GM19395 (cell line): ENCODE data around the gene GADD45G.

Experiments used
- ATAC-seq: cut with Tn5 transposase; IDR thresholded peaks from one replicate; pipeline ENCODE4 v1.9.1; 2021; ENCODE audit warnings: mild to moderate bottlenecking, moderate library complexity; ENCODE audit not compliant: unreplicated experiment

GADD45G gene

DNA sequence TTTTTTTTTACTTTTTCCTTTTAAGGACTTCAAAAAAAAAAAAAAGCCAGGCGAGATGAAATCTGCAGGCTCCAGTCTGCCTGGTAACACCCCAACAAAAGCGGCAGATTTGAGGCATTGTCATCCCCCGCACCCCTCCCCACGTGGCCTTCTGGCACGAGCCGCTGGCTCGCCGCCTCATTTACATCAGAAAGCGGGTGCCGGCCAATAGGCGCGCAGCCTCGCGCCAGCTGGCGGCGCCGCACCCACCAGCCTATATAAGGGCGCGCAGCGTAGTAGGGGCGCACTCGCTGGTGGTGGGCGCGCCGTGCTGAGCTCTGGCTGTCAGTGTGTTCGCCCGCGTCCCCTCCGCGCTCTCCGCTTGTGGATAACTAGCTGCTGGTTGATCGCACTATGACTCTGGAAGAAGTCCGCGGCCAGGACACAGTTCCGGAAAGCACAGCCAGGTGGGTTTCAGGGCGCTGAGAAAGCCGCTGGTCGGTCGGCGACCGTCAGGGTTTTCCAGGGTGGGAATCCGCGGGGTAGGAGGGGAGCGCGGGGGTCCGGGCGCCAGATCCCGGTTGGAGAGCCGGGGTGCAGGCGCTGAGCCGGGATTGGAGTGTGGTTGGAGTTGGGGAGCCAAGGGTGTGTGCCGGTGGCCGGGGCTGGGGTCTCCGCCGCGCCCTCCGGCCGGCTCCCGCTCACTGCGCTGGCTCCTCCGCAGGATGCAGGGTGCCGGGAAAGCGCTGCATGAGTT is at the start of gene GADD45G:
Gene GADD45G (plus strand): TSS at position 284 of the 736 bp plus-strand sequence. CDS start 110 bp downstream, at position 394.
- peak; percentile 46 for ATAC-seq

DNA sequence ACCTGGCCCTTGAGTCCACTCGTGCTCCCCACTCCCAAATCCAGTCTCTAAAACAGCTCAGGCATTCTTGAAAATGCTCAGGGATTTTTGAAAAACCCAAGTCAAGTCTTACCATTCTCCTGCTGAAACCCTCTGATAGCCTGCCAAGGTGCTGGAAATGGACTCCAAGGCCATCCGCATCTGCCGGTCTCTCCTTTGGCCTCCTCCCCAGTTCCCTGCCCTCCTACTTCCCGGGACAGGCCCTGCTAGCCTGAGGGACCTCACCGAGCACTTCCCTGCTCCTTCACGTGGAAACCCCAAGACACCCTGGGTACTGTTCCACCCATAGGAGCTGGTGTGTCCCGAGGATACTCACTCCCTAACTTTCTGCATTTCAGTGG is 49.8 kb upstream of the GADD45G start:
- ATAC-seq: no peak

DNA sequence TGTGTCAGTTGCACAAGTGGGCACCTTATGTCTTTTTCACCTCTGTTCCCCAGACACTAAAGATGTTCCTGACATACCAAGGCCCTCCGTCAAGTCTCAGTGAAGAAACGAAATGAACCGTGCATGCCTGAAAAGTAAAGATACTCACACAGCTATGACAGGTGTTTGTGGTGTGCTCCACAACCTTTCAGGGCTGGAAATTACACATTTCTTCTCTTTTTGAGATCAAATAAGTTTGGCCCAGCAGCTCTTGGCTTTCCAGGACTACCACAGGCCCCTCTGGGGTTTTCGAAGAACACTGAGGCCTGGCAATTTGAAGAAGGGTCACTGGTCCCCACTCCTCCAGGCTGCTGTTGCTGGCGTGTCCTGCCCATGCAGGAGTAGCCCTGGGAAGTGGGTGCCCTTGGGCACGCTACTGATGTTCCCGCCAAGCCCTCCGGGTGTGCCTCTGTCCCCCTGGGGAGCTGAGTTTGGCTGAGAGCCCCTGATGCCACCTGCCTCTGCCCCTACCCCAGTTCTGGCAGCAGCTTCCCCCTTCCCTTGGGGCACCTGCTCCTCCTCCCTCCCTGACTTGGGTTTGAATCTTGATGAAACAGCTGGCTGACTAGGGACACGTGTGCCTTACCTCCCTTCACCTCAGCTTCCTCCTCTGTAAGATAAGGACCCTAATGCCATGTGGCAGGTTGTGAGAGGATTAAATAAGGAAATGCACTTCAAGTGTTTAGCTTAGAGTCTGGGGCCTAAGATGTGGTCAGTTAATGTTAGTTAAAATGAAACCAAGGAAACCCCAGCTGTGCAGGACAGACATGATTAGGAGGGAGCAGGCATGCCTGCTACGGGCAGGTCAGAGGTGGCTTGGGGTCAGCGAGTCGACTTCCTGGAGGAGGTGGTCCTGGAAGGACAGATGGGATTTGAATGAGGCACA is 49.1 kb upstream of the GADD45G start:
- ATAC-seq: peak; percentile 80

DNA sequence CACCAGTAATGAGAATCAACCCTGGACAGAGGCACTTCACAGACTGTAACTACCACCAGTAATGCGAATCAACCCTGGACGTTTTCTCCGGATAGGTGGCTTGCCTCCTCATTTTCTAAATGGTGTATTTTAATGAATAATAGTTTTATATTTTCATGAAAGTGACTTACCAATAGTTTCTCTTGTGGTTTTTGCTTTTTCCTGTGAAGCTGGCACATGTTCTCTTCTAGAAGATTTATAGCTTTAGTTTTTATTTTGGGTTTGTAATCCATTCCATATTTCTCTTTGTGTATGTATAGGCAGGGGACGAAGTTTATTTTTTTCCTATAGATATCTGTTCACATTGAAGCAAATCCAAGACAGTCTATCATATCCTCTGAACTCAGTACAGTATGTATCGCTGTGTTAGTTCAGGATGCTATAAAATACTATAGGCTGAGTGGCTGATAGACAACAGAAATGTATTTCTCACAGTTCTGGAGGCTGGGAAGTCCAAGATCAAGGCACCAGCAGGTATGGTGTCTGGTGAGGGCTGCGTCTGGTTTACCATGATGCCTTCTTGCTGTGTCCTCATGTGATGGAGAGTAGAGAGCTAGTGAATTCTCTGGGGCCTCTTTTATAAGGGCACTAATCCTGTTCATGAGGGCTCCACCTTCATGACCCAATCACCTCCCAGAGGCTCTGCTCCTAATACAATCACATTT is 46.5 kb upstream of the GADD45G start:
- no peak for ATAC-seq

DNA sequence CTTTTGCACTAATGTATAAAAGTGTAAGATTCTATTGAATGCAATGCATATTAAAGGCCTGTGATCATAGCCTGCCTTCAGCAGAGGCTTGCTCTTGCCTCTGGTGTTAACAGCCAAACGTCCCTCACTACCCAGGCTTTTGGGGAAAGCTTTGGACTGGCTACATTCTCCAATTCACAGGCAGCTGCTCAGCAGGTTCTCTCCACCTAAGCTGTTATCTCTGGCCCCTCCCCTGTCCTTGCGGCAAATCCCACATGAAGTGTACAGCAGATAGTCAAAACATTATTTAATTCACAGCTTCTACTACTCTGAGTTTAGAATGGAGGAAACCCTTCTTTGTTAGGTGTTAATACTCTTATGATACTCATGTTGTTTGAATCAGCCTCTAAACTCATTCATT is 45.9 kb upstream of the GADD45G start:
- no peak for ATAC-seq

GRCh38 chr9:89562186-89562814 is 42.5 kb upstream of the GADD45G start:
- peak; percentile 72 for ATAC-seq

DNA sequence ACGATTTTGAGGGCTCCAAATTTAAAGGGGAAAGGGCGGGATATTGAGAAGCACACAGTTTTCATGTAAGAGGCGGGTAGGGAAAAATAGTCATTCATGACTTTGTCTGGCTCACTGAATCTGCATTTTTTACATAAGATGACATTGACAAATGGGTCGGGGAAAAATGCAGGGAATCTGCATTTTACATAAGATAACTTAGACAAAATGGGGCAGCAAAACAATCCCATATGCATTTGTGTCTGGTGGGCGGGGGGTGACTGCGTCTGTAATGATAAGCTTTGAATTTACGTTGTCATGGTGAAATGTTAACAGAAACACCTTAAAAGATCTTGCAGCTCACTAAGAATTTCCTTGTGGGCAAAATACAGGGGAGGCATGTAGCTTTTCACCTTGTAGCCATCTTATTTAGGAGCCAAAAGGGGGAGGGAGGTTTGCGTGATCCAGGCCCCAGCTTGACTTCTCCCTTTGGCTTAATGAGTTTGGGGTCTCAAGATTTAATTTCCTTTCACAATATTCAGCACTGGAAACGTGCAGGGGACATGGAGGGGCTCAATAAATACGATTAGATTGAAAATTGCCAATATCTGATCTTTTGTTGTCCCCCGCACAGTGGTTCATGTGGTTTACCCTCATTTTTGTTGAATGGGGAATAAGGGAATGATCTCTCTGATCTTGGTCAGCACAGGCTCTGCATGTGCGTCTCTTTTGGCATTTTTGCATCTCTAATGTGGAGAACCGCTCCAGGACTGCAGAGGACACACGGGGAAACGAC is 41.1 kb upstream of the GADD45G start:
- ATAC-seq: no peak

DNA sequence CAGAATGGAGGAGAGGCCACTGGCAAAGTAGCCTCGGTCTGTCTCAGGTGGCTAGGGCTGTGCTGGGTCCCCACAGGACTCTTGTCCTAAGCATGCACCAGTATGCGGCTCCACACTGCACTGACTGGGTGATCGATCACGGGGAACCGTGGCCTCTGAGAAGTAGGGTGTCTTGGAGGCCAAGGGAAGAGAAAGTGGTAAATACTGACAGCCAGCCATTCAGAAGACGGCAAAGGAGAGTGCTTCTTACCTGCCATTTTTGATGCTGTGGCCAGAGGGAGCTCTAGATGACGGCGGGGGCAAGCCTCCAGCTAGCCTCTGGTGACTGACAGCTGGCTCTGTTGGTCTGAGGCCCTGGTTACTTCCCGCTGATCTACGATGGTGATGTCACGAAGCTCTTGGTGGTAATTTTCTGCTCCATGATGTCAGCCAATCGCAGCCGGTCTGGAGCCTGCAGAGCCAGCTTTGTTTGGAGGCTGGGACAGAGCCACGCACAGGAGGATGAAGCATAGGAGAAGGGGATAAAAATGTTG is 40.4 kb upstream of the GADD45G start:
- no peak for ATAC-seq

GRCh38 chr9:89567649-89568048 is 37.2 kb upstream of the GADD45G start:
- ATAC-seq: no peak

DNA sequence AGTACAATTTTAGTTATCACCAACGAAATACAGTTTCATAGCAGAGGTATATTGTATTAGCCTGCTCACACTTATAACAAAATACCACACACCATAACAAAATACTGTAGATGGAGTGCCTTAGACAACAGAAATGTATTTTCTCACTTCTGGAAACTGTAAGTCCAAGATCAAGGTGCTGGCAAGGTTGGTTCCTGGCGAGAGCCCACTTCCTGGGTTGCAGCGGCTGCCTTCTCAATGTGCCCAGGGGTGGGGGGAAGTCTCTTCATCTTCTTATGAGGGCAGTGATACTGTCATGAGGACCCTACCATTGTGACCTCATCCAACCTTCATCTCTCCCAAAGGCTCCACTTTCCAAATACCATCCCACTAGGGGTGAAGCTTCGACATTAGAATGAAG is 30.5 kb upstream of the GADD45G start:
- no peak for ATAC-seq

- no peak for ATAC-seq
These were observed 28.4 kb upstream of the GADD45G start for GRCh38 chr9:89576404-89576839.

GRCh38 chr9:89577363-89577762 is 27.4 kb upstream of the GADD45G start:
- no peak for ATAC-seq

GRCh38 chr9:89579741-89580385 is 24.9 kb upstream of the GADD45G start:
- no peak for ATAC-seq

- no peak for ATAC-seq
These were observed 18.5 kb upstream of the GADD45G start for GRCh38 chr9:89586311-89586710.

GRCh38 chr9:89588271-89588879 is 16.4 kb upstream of the GADD45G start:
- no peak for ATAC-seq

DNA sequence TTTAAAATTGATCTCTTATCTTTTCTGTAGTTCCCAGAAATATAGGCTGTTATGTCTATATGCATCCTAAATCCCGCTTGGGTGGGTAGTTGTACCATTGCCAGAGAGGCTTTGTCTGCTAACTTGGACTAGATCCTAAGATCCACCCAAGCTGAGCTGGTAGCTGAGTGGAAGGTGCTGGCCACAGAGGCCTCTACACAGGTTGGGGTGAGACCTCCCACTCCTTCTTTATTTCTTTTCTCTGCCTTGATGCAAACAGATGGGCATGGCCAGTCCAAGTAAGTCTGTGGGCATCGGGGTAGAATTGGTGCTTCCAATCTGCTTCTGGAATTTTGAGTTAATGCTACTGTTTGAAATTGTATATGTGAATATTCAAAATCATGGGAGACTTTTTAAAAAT is 14.4 kb upstream of the GADD45G start:
- ATAC-seq: no peak

DNA sequence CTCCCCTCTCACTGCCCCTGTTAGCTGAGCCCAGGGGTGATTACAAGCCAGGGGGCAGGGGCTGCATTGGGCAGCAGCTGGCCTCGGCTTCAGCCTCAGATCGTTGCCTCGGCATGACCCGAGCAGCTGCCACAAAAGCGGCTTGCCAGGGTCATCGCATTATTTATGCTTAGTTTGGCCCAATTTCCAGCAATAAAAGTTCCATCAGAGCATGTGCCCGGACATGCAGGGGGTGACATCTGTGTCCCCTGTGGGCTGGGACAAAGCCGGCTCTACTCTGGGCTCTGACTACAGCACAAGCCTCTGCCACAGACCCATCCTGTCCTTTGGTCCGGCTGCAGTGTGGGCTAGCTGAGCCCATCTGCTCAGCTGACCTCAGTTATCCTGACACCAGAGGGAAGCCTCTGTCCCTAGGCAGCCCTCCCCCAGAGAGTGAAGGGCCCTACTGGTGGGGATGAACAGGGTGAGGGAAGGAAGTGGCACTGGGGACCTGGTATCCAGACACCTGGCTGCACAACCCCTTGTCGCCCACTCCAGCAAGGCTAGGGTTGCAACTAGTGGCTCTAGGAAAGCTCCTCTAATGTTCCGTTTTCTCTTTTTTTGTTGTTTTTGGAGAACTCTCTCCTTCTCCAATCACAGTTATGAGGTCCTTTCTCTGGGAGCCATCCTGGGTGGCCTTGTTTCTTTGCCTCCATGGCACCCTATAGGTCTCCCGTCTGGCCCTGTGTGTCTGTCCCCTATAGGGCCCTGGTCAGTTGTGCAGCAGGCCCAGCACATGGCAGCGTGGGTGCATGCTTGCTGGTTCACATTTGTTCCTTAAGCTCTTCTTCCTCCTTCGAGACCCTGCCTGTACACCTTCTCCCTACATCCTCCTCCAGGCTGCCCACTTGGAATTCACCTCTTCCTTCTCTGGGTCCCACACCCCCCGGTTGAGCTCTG is 13.3 kb upstream of the GADD45G start:
- ATAC-seq: no peak
